Gastrocnemius medialis (tissue), 4 donors: Measurements from ENCODE around the gene CUL2.

ENCODE experiments used
- POLR2A ChIP-seq, 2 donors: fragments of 450-650 bp; IDR thresholded peaks; one replicate each; pipeline ENCODE4 v1.6.1; 2017; ENCODE audit warnings: antibody characterized with exemption in 2 of 2, mild to moderate bottlenecking in 2 of 2, moderate library complexity in 2 of 2
- TF ChIP-seq, protein P1 (sequence below), 5 experiments: fragments of 450-650 bp in 3 of 5; fragments of 200-600 bp in 2 of 5; sonication (generic) in 2 of 5; IDR thresholded peaks in 4 of 5; conservative IDR thresholded peaks in 1 of 5; 1 replicate in 4 of 5; 2 replicates in 1 of 5; pipeline ENCODE4 v1.5.1; 2016 to 2019; ENCODE audit warnings: antibody characterized with exemption in 5 of 5, mild to moderate bottlenecking in 3 of 5, moderate library complexity in 3 of 5

DNA sequence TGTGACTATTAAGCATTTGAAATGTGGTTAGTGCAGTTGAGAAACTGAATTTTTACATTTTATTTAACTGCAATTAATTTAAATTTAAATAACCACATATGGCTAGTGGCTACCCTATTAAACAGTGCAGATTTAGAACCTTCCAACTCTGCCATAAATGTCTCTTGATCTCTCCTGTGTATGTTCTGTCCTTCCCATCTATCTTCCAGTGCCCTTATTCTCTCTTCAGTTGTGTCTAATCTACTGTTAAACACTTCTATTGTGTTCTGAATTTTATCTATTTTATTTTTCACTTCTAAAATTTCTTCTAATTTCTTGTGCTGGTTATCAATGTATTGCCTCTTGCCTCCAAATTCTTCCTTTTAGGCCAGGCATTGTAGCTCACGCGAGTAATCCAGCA, 105.0 kb downstream of the CUL2 start:
- TF ChIP-seq, protein P1, sequence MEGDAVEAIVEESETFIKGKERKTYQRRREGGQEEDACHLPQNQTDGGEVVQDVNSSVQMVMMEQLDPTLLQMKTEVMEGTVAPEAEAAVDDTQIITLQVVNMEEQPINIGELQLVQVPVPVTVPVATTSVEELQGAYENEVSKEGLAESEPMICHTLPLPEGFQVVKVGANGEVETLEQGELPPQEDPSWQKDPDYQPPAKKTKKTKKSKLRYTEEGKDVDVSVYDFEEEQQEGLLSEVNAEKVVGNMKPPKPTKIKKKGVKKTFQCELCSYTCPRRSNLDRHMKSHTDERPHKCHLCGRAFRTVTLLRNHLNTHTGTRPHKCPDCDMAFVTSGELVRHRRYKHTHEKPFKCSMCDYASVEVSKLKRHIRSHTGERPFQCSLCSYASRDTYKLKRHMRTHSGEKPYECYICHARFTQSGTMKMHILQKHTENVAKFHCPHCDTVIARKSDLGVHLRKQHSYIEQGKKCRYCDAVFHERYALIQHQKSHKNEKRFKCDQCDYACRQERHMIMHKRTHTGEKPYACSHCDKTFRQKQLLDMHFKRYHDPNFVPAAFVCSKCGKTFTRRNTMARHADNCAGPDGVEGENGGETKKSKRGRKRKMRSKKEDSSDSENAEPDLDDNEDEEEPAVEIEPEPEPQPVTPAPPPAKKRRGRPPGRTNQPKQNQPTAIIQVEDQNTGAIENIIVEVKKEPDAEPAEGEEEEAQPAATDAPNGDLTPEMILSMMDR (IDR thresholded peaks at IDR 0.05 in 4 of 5, conservative IDR thresholded peaks at IDR 0.05 in 1 of 5), result no peak
- TF ChIP-seq POLR2A (IDR thresholded peaks at IDR 0.05), result no peak
